Globus pallidus (tissue), 1 donor: ENCODE data around the gene NLRC5.
"Not testable (repeated sequence)": the region's sequence is repeated elsewhere in the genome, so short reads cannot be mapped to it uniquely, and the experiment has no call there.

Source experiments
- DNase-seq: peaks from one replicate; pipeline ENCODE4 v3.0.0-alpha.2; 2015; ENCODE audit warnings: low spot score

Gene NLRC5

DNA sequence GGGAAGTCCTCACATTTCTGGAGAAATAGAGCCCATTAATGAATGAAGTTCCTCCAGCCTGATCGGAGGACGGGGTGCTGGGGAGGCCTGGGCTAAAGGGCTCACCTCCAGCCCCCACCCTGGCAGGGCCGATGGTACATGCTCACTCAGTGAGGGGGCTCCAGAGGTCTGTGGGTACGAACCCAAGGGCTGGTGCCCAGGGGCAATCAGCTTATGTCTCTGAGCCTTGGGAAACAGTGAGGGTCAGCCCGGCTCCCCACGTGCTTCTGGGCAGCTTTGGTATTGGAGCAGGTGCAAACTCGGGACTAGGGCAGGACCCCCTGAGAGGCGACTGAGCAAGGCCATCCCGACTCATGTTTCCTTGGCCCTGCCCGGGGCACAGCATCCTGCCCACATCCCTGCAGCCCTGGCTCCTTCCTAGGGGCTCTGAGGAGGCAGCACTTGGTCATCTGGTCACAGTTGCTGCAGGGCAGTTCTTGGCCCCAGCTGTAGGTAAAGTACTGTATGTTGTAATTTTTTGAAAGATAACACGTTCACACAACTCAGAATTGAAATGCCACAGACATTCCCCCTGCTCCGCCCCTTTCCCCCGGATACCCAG is 28.6 kb upstream of the NLRC5 start:
- no peak for DNase-seq

DNA sequence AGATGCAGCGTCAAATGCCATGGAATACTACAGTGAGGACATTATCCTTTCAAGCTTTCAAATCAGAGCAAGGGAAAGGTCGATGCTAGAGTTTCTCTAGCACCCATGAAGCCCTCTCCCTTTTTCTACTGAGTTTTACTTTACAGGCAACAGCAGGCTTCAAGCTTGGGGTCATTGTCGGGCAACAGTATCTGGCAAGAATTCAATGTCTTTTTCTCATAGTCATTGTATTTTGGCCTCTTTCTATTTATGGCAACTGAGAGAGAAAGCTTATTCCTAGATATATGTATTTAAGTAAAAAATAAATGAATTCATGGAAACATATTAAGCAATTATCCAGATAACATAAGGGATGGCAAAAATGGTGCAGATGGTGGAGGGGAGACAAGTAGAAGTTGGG is 28.0 kb upstream of the NLRC5 start:
- DNase-seq, result no peak

DNA sequence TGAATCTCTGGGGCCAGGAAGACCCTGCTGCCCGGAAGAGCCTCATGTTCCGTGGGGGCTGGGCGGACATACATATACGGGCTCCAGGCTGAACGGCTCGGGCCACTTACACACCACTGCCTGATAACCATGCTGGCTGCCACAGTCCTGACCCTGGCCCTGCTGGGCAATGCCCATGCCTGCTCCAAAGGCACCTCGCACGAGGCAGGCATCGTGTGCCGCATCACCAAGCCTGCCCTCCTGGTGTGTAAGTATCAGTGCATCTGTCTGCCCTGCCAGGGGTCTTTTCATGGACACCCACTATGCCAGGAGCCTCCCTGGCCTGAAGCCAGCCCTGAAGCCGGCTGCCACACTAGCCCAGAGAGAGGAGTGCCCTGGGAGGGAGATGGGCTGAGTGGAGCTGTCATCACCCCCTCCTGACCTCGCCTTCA is 27.5 kb upstream of the NLRC5 start, which contains the start of gene CETP:
Gene CETP (plus strand): TSS at position 100 of the 431 bp plus-strand sequence. CDS start 30 bp downstream, at position 130.
- DNase-seq, result no peak

DNA sequence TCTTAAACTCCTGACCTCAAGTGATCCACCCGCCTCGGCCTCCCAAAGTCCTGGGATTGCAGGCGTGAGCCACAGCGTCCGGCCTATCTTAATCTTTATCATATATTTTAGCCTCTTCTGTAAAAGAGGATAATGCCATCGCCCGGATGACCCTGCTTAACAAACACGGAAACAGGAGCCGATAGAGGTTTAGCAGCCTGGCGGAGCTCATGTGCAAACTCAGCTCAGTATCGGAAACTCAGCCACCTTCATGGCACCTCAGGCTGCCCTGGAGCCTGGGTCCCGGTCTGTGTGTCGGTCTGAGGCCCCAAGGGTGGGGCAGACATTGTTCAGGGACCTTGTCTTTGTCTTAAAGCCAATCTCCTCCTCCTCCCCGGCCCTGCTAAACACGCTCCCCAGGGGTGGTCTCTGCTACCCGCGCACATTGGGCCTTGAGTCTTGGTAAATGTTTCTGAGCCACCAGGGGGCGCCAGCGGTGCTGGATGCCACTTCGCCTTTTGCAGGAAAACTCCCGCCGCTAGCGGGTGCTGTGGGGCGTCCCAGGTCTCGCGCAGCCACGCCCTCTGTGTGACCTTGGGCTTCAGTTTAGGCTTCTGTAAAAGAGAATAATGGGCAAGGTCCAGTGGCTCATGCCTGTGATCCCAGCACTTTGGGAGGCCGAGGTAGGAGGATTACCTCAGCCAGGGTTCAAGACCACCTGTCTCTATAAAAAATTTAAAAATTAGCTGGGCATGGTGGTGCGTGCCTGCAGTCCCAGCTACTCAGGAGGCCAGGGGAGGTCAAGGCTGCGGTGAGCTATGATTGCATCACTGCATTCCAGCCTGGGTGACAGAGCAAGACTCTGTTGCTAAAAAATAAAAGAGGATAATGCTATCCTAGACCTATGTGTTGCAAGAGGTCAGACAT is 24.9 kb upstream of the NLRC5 start:
- peak; percentile 71 for DNase-seq

DNA sequence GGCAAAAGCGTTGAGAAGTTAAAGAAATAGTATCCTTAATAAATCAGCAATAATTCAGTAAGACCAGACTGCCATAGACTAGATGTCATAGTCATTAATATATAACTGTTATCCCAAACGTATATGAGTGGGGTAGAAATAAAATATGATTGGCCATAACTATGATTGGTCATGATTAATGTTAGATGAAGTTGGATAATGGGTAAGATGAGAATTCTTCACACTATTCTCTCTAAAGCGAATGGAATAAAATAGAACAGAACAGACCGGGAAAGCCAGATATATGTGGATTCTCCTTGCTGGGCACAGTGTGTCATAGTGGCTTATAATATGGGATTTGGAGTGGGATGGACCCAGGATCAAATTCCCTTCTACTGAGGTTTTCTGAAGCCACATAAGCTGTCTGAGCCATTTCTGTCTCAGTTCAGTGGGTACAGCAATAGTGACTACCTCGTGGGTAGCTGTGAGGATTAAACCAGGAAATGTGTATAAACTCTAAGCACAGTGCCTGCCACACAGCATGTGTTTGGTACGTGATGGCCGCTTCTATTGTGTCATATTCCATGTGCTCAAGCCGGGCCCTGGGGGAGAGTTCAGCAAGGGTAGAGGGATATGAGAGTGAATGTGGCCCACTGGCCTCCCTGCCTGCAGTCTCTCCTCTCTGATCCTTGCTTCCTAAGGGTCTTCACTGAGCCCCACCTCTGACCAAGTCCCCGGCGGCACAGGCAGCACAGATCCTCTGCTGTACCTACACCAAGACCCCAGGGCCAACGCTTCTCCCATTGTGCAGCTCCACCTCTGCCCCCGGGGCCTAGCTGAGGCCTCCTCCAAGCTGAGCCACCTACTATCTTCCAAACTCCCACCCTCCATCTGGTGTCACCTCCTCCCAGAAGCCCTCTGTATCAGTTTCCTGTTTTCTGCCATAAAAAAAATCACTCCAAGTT is 23.9 kb upstream of the NLRC5 start:
- DNase-seq, result peak; percentile 54

DNA sequence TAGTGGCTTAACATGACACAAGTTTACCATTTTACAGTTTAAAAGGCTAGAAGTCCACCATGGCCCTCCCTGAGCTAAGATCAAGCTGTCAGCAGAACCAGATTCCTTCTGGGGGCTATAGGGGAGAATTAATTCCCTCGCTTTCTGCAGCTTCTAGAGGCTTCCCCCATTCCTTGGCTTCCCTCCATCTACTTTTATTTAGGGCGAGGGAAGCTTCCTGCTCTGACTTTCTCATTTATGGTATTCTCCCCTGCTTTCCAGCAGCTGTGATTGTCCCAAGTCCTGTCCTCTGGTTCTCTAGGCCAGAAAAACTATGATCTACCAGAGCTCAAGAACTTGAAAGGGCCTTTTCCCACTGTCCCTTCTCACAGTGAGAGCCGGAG is 23.3 kb upstream of the NLRC5 start:
- DNase-seq, result no peak

DNA sequence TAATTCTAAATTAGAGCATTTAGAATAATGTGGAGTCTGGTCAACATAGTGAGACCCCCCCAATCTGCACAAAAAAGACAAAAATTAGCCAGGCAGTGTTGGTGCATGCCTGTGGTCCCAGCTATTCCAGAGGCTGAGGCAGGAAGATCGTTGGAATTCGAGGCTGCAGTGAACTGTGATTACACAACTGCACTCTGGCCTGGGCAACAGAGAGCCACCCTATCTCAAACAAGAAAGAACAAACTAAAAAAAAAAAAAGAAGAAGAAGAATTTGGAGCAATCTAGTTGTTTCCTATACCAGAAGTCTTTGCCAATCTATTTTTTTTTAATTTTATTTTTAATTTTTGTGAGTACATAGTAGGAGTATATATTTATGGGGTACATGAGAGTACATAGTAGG is 21.6 kb upstream of the NLRC5 start:
- no peak for DNase-seq

DNA sequence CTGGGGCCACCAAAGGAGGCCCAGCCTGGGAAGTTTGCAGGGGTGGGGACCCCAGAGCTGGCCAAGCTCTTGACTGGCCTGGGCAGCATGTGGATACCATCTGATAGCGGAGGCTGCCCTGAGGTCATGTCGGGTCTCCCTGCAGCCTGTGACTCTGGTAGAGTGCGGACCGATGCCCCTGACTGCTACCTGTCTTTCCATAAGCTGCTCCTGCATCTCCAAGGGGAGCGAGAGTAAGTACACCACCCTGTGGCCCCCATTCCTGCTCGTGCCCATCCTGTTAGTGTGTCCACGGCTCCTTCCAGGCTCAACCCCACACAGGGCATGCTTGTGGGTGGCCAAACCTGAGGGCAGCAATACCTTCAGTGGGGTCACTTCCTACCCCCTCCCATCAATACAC is 19.6 kb upstream of the NLRC5 start:
- DNase-seq, result no peak

DNA sequence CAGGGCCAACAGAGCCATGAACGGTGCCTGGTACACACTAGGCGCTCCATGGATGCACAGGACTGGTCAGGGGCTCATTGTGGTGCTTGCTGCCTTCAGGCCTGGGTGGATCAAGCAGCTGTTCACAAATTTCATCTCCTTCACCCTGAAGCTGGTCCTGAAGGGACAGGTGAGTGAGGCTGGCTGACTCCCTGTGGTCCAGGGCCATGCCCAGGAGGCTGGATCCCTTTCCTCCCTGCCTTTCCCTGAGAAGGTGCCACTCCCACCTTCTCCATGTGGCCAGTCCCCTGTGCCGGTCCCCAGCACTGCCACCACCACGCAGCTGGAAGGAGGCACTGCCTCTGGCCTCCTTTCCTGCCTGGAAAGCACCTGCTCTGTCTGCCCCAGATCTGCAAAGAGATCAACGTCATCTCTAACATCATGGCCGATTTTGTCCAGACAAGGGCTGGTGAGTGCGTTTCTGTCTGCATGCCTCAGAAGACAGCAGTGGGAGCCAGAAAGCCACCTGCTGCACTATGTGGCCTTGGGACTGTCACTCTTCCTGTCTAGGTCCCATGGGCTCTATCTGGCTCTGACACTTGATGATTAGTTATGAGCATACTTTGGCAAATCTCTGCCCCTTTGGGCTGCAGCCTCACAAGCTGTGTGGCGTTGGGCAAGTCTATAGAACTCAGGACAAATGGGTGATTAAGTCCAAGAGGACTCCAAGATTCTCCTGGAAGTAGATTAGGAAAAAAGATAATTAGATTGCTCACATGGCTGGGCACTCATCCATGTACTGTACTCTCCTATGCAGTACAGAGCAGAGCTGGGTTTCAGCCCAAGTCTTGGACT is 18.2 kb upstream of the NLRC5 start:
- no peak for DNase-seq

DNA sequence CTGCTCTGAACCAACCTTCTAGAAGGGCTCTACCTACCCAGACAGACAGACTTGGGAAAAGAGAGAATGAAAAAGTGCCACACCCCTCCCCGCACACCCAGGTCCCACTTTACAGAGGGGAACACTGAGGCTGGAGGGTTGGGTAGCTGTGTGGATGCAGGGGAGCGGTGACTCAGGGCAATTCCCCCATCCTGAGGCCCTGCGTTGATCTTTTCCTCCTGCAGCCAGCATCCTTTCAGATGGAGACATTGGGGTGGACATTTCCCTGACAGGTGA is 17.7 kb upstream of the NLRC5 start:
- DNase-seq, result no peak

DNA sequence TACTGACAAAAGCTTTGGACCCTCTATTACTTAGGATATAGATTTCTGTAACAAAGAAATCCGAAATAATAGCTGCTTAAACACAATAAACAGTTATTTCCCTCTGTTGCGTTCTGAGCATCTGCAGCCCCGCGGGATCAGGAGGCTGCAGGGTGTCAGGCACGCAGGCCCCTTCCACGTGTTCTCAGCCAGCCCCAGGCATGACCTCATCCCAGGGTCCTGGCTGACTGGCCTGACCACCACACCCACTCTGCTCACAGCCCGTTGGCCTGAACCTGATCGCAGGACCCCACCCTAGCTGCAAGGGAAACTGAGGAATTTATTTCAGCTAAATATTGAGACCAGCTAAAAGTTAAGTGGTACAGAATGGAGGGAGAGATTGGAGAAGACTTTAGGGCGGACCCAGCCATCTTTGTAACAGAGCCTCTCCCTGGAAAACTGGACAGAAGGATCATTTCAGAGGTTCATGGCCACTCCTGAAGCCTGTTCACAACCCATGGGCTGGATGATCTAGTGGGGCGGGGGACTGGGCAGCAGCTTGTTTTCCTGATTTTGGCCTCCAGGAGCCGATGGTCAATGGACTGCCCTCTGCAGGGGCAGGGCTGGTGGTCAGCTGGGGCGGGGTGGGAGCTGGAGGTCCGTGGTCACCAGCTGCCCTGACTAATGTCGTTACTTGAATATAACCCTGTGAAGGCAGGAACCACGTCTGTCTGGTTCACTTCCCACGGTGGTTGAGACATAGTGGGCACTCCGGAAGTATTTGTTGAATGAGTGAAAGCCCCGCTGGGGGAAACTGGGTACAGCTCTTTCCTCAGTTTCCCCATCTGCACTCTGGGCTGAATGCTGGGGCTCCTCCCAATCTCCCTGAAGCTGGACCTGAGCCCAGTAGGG is 16.7 kb upstream of the NLRC5 start:
- no peak for DNase-seq

DNA sequence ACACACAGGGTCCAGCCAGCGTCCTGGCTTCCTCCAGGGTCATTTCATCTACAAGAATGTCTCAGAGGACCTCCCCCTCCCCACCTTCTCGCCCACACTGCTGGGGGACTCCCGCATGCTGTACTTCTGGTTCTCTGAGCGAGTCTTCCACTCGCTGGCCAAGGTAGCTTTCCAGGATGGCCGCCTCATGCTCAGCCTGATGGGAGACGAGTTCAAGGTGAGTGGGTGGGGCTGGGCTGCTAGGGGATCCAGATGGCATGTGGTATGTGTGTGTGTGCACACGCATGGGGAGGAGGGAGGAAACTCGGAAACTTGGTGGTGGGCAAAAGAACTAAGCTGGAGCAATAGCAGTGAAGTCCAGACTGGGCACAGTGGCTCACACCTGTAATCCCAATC is 16.1 kb upstream of the NLRC5 start:
- DNase-seq, result no peak

DNA sequence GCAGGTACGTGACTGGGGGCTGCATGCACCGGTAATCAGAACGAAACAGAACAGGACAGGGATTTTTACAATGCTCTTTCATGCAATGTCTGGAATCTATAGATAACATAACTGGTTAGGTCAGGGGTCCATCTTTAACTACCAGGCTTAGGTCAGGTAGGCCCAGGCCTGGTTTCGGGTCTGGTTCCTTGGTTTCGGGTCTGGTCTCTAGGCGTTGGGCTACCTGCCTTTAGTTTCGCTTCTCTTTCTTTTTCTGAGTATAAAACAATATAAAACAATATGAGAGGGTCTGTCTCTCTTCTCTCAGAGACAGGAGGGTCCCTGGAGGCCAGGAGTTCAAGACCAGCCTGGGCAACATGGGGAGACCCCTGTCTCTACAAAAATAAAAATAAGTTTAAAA is 15.5 kb upstream of the NLRC5 start:
- not testable (repeated sequence) for DNase-seq

DNA sequence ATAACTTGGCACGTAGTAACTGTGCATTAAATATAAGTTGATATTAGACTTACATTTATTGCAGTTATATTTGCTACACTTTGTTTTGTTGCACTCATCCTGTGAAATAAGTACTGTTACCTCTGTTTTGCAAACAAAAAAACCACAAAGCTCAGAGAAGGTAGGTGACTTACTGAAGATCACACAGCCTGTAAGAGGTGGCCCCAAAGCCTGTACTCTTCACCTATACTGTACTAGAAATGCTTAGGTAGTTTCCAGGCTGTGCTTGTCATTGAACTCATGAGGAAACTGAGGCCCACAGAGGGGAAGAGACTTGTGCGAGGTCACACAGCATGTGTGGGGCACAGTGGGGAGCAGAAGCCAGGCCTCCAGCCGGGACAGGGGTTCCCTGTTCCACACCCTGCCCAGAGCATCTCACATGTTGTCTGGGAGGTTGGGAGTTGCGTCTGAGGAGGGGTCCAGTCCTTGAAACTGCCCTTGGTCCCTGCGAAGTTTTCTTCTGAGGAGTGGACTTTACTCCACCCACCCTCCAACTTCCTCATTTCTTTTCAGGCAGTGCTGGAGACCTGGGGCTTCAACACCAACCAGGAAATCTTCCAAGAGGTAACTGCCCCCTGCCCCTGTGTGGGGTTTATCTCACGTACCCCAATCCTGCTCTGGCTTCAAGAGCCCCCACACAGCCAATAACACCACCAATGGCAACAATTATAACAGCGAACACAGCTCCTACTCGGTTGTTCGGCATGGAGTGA is 14.6 kb upstream of the NLRC5 start:
- no peak for DNase-seq

DNA sequence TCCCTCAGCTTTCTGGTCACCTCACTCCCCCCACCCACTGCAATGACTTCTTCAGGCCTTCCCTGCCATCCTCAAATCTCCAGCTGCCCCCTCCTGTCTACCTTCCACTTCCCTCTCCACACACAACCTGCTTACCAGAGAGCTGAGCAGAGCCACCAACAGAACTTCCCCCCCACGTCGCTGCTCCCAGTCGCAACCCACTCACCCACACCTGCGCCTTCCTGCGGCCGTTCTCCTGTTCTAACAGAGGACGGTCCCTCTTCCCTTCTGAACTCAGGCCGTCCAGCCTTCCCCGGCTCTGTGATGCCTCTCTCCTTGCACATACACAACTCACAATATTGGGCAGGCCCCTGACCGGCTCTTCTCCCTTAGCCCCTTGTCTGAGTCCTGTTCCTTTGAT is 13.6 kb upstream of the NLRC5 start:
- DNase-seq, result no peak

DNA sequence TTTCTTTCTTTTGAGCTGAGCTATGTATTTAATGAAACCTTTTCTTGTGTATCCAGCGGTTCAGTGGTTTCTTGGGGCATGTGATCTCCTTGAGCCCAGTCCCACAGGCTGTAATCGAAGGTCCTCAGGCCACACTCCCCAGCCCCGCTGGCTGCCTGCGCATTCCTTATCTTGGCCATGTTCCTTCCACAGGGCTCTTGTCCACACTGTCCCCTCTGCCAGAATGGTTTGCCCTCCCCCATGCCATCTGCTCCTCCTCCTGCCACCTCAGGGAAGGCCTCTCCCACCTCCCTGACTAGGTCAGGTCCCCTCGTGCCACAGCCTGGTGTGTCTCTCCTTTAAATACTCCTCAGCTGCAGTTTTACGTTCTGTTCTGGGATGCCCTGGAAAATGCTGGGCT is 12.1 kb upstream of the NLRC5 start:
- DNase-seq, result no peak

DNA sequence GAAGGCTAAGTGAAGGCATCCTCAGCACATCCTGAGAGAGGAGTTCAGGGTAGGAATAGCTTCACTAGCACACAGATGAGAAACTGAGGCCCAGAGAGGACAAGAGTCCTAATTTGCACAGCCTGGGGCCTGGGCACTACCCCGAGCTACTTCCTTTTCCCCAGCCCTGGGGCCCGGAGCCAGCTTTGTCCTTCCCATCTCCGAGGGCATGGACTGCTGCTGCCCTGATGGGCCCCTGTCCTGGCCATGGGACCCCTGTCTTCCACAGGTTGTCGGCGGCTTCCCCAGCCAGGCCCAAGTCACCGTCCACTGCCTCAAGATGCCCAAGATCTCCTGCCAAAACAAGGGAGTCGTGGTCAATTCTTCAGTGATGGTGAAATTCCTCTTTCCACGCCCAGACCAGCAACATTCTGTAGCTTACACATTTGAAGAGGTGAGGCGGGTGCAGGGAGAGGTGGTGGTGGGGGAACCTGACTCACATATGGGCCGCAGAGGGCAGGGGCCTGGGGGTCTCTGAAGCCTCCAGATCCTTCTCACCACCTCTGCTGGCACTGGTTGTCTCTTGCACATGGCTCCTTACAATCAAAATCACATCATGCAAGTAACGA is 11.4 kb upstream of the NLRC5 start:
- DNase-seq, result no peak

DNA sequence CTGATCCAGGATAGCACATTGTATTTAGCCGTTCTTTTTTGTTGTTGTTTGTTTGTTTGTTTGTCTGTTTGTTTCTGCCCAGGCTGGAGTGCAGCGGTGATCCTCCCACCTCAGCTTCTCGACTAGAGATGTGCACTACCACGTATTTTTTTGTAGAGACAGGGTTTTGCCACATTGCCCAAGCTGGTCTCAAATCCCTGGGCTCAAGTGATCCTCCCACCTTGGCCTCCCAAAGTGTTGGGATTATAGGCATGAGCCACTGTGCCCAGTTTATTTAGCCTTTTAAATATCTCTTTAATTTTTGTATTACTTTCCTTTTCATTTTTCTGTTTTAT is 9.2 kb upstream of the NLRC5 start:
- no peak for DNase-seq

DNA sequence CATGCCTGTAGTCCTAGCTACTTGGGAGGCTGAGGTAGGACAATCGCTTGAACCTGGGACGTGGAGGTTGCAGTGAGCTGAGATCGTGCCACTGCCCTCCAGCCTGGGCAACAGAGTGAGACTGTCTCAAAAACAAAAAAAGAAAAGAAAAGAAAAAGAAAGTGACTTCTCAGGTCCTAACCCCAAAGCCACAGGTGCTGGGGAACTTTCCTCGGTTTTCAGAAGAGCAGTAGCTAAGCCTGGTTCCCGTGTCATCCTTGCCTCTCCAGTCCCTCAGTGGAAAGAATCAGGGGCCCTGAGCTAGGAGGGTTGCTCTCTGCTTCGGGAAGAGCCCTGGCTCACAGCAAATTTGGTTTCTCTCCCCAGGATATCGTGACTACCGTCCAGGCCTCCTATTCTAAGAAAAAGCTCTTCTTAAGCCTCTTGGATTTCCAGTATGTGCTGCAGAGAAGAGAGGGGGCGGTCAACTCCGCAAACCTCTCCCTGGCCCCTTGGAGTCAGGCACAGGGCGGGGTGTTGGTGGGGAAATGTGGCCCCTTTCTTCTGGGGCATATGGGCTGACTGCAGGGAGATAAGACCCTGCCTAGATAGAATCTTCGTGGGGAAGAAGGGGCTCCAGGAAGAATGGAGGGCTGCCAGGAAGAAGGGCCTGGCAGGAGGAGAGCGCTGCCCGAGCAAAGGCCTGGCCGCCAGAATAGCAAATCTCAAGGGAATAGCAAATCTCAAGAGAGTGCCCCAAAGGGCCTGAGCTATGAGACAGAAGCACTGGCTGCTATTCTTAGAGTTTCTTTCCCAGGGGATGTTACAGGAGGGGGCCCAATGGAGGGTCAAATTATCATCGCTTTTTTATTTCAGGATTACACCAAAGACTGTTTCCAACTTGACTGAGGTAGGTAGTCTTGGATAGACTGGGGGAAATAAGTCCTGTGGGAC is 8.3 kb upstream of the NLRC5 start:
- no peak for DNase-seq
